T-helper 1 cell treated with Interleukin-12 subunit alpha and Interleukin-12 subunit beta and Interleukin-4 antibody, amounts not matched to agents 30 μg/mL and 1 μg/mL, for 36 hours (primary cell): ENCODE data around the gene NR5A1.

ENCODE experiments used
- H3K27ac Mint-ChIP-seq: one replicate; pipeline ENCODE4 v1.8.0; 2021; ENCODE audit warnings: mild to moderate bottlenecking, mixed read lengths
- H3K27me3 Mint-ChIP-seq: one replicate; pipeline ENCODE4 v1.8.0; 2021; ENCODE audit warnings: low read depth, mixed read lengths
- H3K36me3 Mint-ChIP-seq: one replicate; pipeline ENCODE4 v1.8.0; 2021; ENCODE audit warnings: low read depth, mixed read lengths
- H3K4me1 Mint-ChIP-seq: one replicate; pipeline ENCODE4 v1.8.0; 2021; ENCODE audit warnings: low read depth, mixed read lengths
- H3K4me3 Mint-ChIP-seq: one replicate; pipeline ENCODE4 v1.8.0; 2021; ENCODE audit warnings: mild to moderate bottlenecking, moderate library complexity, mixed read lengths
- H3K9me3 Mint-ChIP-seq: one replicate; pipeline ENCODE4 v1.8.0; 2021; ENCODE audit warnings: mixed read lengths

The NR5A1 gene

GRCh38 chr9:124526174-124526573 is 19.0 kb upstream of the NR5A1 start:
- Mint-ChIP-seq H3K27me3 (peaks cover 9% of the 10 kb centered on the region), H3K4me3 (no peak overlapping the region), H3K27ac (no peak overlapping the region), H3K9me3 (no peaks in the 10 kb centered on the region), H3K36me3 (no peaks in the 10 kb centered on the region), H3K4me1 (no peaks in the 10 kb centered on the region)

GRCh38 chr9:124522121-124523098 is 15.2 kb upstream of the NR5A1 start:
- H3K4me3 Mint-ChIP-seq = no peak overlapping the region
- H3K36me3 Mint-ChIP-seq = no peaks in the 10 kb centered on the region
- H3K4me1 Mint-ChIP-seq = no peaks in the 10 kb centered on the region
- H3K27me3 Mint-ChIP-seq = peaks cover 5% of the 10 kb centered on the region
- no peaks in the 10 kb centered on the region for H3K9me3 Mint-ChIP-seq
- no peak overlapping the region for H3K27ac Mint-ChIP-seq

- Mint-ChIP-seq H3K27ac (no peak overlapping the region), H3K27me3 (peaks cover 13% of the 10 kb centered on the region), H3K9me3 (no peaks in the 10 kb centered on the region), H3K4me3 (no peak overlapping the region), H3K4me1 (no peaks in the 10 kb centered on the region), H3K36me3 (no peaks in the 10 kb centered on the region)
Observed at GRCh38 chr9:124521142-124521541, 13.9 kb upstream of the NR5A1 start.

DNA sequence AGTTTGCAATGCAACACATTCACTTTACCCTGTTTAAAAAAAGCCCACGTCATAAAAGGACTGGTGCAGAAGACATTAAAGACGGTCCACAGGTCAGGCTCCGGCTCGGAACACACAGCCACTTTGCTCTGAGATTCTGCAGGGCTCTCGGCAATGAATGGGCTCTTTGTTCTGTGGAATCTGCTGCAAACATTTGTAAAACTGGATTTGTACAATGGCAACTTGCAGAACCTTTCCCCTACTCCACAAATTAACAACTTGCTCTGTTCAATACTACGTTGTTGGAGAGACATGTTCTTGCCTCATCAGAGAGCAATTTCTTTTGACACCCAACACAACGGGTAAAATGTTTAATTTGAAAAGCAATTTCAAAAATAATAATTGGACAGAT is 13.0 kb upstream of the NR5A1 start:
- Mint-ChIP-seq H3K4me1 (no peaks in the 10 kb centered on the region), H3K27me3 (peaks cover 13% of the 10 kb centered on the region), H3K9me3 (no peaks in the 10 kb centered on the region), H3K27ac (no peak overlapping the region), H3K36me3 (no peaks in the 10 kb centered on the region), H3K4me3 (no peak overlapping the region)

- no peaks in the 10 kb centered on the region for H3K4me1 Mint-ChIP-seq
- H3K4me3 Mint-ChIP-seq = no peak overlapping the region
- H3K36me3 Mint-ChIP-seq = no peaks in the 10 kb centered on the region
- H3K27ac Mint-ChIP-seq = no peak overlapping the region
- H3K9me3 Mint-ChIP-seq = no peaks in the 10 kb centered on the region
- H3K27me3 Mint-ChIP-seq = peaks cover 8% of the 10 kb centered on the region
Observed at GRCh38 chr9:124518116-124518515, 10.9 kb upstream of the NR5A1 start.

GRCh38 chr9:124517600-124517999 is 10.4 kb upstream of the NR5A1 start:
- peaks cover 8% of the 10 kb centered on the region for H3K27me3 Mint-ChIP-seq
- H3K36me3 Mint-ChIP-seq = no peaks in the 10 kb centered on the region
- no peak overlapping the region for H3K27ac Mint-ChIP-seq

GRCh38 chr9:124514874-124515273 is 7.7 kb upstream of the NR5A1 start:
- Mint-ChIP-seq H3K36me3 (no peaks in the 10 kb centered on the region), H3K4me1 (peaks cover 2% of the 10 kb centered on the region), H3K4me3 (no peak overlapping the region), H3K9me3 (no peaks in the 10 kb centered on the region), H3K27me3 (peaks cover 8% of the 10 kb centered on the region), H3K27ac (no peak overlapping the region)

More at GRCh38 chr9:124517600-124517999, 10.4 kb upstream of the NR5A1 start:
- H3K9me3 Mint-ChIP-seq = no peaks in the 10 kb centered on the region
- H3K4me3 Mint-ChIP-seq = no peak overlapping the region
- H3K4me1 Mint-ChIP-seq = no peaks in the 10 kb centered on the region

DNA sequence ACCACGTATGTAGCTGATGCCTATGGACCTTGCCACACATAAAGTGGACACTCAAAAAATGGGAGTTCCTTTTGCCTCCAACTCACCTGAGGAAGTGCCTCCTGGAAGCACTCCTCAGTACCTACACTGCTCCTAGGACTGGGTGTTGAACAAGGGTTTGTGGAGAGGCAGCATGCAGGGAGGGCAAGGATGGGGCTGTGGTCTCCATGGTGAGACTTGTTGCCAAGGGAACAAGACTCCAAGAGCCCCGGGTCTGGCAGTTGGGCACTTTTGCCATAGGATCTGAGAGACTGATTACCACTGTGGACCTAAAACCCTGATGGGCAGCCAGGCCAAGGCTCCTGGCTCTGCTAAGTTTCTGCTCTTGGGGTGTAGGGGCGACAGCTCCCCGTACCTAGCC is 6.9 kb upstream of the NR5A1 start:
- Mint-ChIP-seq H3K4me3 (no peak overlapping the region), H3K4me1 (peaks cover 2% of the 10 kb centered on the region), H3K27me3 (peaks cover 8% of the 10 kb centered on the region), H3K36me3 (no peaks in the 10 kb centered on the region), H3K9me3 (no peaks in the 10 kb centered on the region), H3K27ac (no peak overlapping the region)

DNA sequence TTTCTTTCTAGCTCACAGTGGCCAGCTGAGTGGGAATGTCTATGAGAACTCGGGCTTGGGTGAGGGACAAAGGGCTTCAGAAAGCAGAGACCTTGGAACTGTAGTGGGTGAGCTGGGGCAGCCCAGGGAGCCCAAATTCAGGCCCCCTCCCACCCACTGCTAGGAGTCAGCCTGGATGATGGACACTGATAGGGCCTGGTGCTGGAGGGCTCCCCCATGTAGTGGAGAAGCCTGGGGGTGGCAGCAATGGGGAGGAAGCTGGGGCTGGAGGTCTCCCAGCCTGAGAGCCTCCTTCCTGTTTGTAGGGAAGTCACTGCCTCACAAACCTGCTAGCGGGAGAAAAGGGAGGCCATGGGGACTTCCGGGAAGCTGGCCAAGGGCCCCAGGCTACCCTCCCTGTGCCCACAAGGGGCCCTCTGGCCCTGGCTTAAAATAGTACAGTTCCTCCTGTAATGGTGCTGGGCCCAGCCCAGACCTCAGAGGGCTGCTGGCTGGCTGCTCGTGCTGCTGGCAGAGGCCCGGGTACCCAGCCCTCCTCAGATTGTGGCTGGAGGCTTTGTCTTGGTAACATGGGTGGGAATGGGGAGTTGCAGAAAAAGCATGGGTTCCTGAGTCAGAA is 6.3 kb upstream of the NR5A1 start:
- Mint-ChIP-seq H3K9me3 (no peaks in the 10 kb centered on the region), H3K4me3 (no peak overlapping the region), H3K36me3 (no peaks in the 10 kb centered on the region), H3K27ac (no peak overlapping the region), H3K4me1 (peaks cover 2% of the 10 kb centered on the region), H3K27me3 (peaks cover 8% of the 10 kb centered on the region)

DNA sequence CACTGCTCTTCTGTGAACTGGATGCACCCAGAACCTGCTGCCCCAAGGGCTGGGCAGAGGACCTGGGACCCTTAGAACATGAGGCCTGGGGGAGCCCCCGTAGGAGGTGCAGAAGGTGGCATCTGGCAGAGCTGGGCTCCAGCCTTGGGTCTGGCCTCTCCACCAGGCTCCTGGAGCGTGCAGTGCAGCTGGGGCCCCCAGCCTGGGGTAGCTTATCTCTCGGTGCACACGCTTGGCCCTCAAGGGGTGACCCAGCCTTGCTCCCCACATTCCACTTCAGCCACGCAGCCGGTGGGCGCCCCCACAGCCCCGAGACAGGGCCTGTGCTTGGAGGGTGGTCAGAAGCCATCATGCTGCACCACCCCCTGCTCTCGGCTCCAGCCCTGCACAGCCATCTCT is 5.6 kb upstream of the NR5A1 start:
- H3K9me3 Mint-ChIP-seq = no peaks in the 10 kb centered on the region
- H3K36me3 Mint-ChIP-seq = no peaks in the 10 kb centered on the region
- peaks cover 8% of the 10 kb centered on the region for H3K27me3 Mint-ChIP-seq
- H3K4me3 Mint-ChIP-seq = no peak overlapping the region
- H3K4me1 Mint-ChIP-seq = peaks cover 2% of the 10 kb centered on the region
- H3K27ac Mint-ChIP-seq = no peak overlapping the region

DNA sequence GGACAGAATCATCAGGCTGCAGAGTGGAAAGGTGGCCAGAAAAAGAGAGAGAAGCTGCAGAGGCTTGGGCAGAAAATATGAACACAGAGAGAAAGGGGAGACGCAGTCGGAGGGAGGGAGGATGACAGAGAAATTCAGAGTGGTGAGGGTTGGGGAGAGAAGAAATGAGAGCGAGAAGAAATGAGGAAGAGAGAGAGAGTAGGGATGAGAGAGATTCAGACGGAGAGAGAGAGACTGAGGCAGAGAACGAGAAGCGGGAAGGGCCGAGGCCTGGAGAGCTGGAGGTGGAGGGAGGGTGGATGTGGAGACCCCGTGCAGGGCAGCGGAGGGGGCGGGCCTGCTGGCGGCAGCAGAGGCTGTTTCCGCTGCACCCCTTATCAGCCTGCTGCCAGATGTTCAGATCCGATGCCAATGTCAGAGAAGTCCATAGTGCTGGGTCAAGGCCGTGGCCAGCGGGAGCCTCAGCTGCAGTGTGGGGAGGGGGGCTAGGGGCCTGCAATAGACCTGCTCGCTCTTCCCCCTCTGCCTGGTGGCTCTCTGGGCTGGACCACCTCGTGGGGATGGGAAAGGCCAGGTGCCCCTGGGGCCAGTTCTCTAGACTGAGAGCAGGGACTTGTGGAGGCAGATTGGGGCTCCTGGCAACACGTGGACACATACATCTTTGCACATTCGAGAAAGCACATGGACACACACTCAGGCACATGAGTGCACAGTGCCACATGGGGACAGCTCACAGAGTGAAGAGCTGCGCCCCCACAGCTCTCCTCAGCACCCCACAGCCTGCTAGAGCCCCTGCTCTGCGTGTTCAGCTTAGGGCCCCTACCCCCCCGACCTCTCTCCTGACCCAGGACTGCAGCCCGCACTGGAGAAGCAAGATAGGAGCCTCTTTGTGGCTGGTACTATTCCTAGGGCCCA is 4.9 kb upstream of the NR5A1 start:
- H3K4me3 Mint-ChIP-seq = no peak overlapping the region
- H3K9me3 Mint-ChIP-seq = no peaks in the 10 kb centered on the region

GRCh38 chr9:124511426-124511840 is 4.2 kb upstream of the NR5A1 start:
- Mint-ChIP-seq H3K4me3 (no peak overlapping the region), H3K27me3 (peaks cover 3% of the 10 kb centered on the region), H3K4me1 (peaks cover 2% of the 10 kb centered on the region), H3K36me3 (no peaks in the 10 kb centered on the region), H3K27ac (no peak overlapping the region), H3K9me3 (no peaks in the 10 kb centered on the region)

More for the DNA sequence above, 4.9 kb upstream of the NR5A1 start:
- H3K36me3 Mint-ChIP-seq = no peaks in the 10 kb centered on the region
- no peak overlapping the region for H3K27ac Mint-ChIP-seq
- peaks cover 2% of the 10 kb centered on the region for H3K4me1 Mint-ChIP-seq
- peaks cover 8% of the 10 kb centered on the region for H3K27me3 Mint-ChIP-seq

GRCh38 chr9:124510650-124511425 is 3.6 kb upstream of the NR5A1 start:
- H3K9me3 Mint-ChIP-seq = no peaks in the 10 kb centered on the region
- no peaks in the 10 kb centered on the region for H3K36me3 Mint-ChIP-seq
- H3K4me3 Mint-ChIP-seq = no peak overlapping the region
- peaks cover 5% of the 10 kb centered on the region for H3K27me3 Mint-ChIP-seq
- H3K27ac Mint-ChIP-seq = no peak overlapping the region
- peaks cover 2% of the 10 kb centered on the region for H3K4me1 Mint-ChIP-seq
